GM19099 (cell line): ENCODE measurements around the gene CNOT3.
A peak's percentile ranks its signal among the peaks of the same experiment; 100 is the strongest.

ENCODE experiments used
- POLR2A ChIP-seq: IDR thresholded peaks from 3 replicates; pipeline ENCODE4 v1.6.1; 2011; ENCODE audit warnings: low read depth; ENCODE audit not compliant: insufficient read length; ENCODE audit errors: extremely low read depth

The CNOT3 gene

GRCh38 chr19:54190503-54191010 lies 53.0 kb downstream of the CNOT3 start:
- TF ChIP-seq POLR2A = no peak

- TF ChIP-seq POLR2A = peak; percentile 75
Measured at GRCh38 chr19:54191011-54191810, 53.6 kb downstream of the CNOT3 start, which contains the start of gene TSEN34. Gene TSEN34 (plus strand): TSS chr19:54191308. CDS start chr19:54191365, 57 bp downstream.

GRCh38 chr19:54191811-54192453 lies 54.4 kb downstream of the CNOT3 start:
- TF ChIP-seq POLR2A = no peak

- TF ChIP-seq POLR2A = no peak
Measured at GRCh38 chr19:54193011-54193410, 55.4 kb downstream of the CNOT3 start.

GRCh38 chr19:54196536-54196935 lies 59.0 kb downstream of the CNOT3 start:
- no peak for TF ChIP-seq POLR2A

GRCh38 chr19:54197121-54197520 lies 59.6 kb downstream of the CNOT3 start:
- no peak for TF ChIP-seq POLR2A

- no peak for TF ChIP-seq POLR2A
Measured at GRCh38 chr19:54199401-54199800, 61.8 kb downstream of the CNOT3 start.

- no peak for TF ChIP-seq POLR2A
Measured at GRCh38 chr19:54201172-54201701, 63.7 kb downstream of the CNOT3 start.

GRCh38 chr19:54201980-54202379 lies 64.4 kb downstream of the CNOT3 start:
- no peak for TF ChIP-seq POLR2A

GRCh38 chr19:54203151-54203611 lies 65.6 kb downstream of the CNOT3 start:
- TF ChIP-seq POLR2A = peak; percentile 8

GRCh38 chr19:54204767-54205468 lies 67.4 kb downstream of the CNOT3 start:
- TF ChIP-seq POLR2A = no peak
